Activated CD4-positive, alpha-beta T cell treated with anti-CD3 and anti-CD28 coated beads, Interleukin-2, amount 50 U/mL, for 24 hours (primary cell): ENCODE data around the gene LCOR.
"Not testable (repeated sequence)": the region's sequence is repeated elsewhere in the genome, so short reads cannot be mapped to it uniquely, and the experiment has no call there.

ENCODE experiments used
- DNase-seq, 2 donors: peaks; one replicate each; pipeline ENCODE4 v3.0.0-alpha.2; 2020; ENCODE audit warnings: low read depth in 1 of 2, low spot score in 1 of 2

Gene LCOR

GRCh38 chr10:96838529-96838928 lies 6.4 kb downstream of the LCOR start:
- no peak for DNase-seq

GRCh38 chr10:96840841-96841518 lies 8.9 kb downstream of the LCOR start:
- no peak for DNase-seq

GRCh38 chr10:96842896-96843723 lies 11.0 kb downstream of the LCOR start:
- DNase-seq = no peak

- DNase-seq = no peak
Measured at GRCh38 chr10:96843823-96844222, 11.7 kb downstream of the LCOR start.

GRCh38 chr10:96846395-96846794 lies 14.3 kb downstream of the LCOR start:
- DNase-seq = no peak

- no peak for DNase-seq
Measured at GRCh38 chr10:96846926-96847325, 14.8 kb downstream of the LCOR start.

- not testable (repeated sequence) for DNase-seq
Measured at GRCh38 chr10:96847356-96847755, 15.3 kb downstream of the LCOR start.

GRCh38 chr10:96850113-96850512 lies 18.0 kb downstream of the LCOR start:
- no peak for DNase-seq

- DNase-seq = no peak
Measured at GRCh38 chr10:96850825-96851224, 18.7 kb downstream of the LCOR start.

GRCh38 chr10:96851281-96851680 lies 19.2 kb downstream of the LCOR start:
- no peak for DNase-seq

GRCh38 chr10:96856317-96856716 lies 24.2 kb downstream of the LCOR start:
- no peak for DNase-seq

- no peak for DNase-seq
Measured at GRCh38 chr10:96857301-96858012, 25.4 kb downstream of the LCOR start.

- no peak for DNase-seq
Measured at GRCh38 chr10:96858038-96858705, 26.1 kb downstream of the LCOR start.

- DNase-seq = no peak
Measured at GRCh38 chr10:96858706-96859050, 26.6 kb downstream of the LCOR start.

GRCh38 chr10:96860631-96861277 lies 28.7 kb downstream of the LCOR start:
- DNase-seq = no peak

- no peak for DNase-seq
Measured at GRCh38 chr10:96863922-96864543, 31.9 kb downstream of the LCOR start.

GRCh38 chr10:96873086-96873485 lies 41.0 kb downstream of the LCOR start:
- no peak for DNase-seq

GRCh38 chr10:96873756-96874467 lies 41.8 kb downstream of the LCOR start:
- no peak for DNase-seq

- DNase-seq = no peak
Measured at GRCh38 chr10:96878057-96878456, 46.0 kb downstream of the LCOR start.

- DNase-seq = no peak
Measured at GRCh38 chr10:96880575-96880974, 48.5 kb downstream of the LCOR start.
